Measurements from ENCODE around the gene CCDC191.

Gene CCDC191

GRCh38 chr3:114057011-114057347 is 653 bp upstream of the CCDC191 start:
- no peak for DNase-seq (ENCODE audit: low spot score)

GRCh38 chr3:114052216-114052615 is 4.1 kb downstream of the CCDC191 start:
- no peak for DNase-seq (ENCODE audit: low spot score)

- DNase-seq (ENCODE audit: low spot score) = no peak
These were observed 13.1 kb downstream of the CCDC191 start for GRCh38 chr3:114043205-114043604.

- DNase-seq (ENCODE audit: low spot score) = no peak
These were observed 20.4 kb downstream of the CCDC191 start for GRCh38 chr3:114035896-114036295.

- no peak for DNase-seq (ENCODE audit: low spot score)
These were observed 21.4 kb downstream of the CCDC191 start for GRCh38 chr3:114034787-114035545.

- DNase-seq (ENCODE audit: low spot score) = no peak
These were observed 22.1 kb downstream of the CCDC191 start for GRCh38 chr3:114034211-114034610.

GRCh38 chr3:114033721-114034120 is 22.6 kb downstream of the CCDC191 start:
- no peak for DNase-seq (ENCODE audit: low spot score)

GRCh38 chr3:114026331-114026730 is 30.0 kb downstream of the CCDC191 start:
- DNase-seq (ENCODE audit: low spot score) = no peak

- DNase-seq (ENCODE audit: low spot score) = no peak
These were observed 30.9 kb downstream of the CCDC191 start for GRCh38 chr3:114025451-114025850.

GRCh38 chr3:114022145-114022802 is 34.1 kb downstream of the CCDC191 start:
- no peak for DNase-seq (ENCODE audit: low spot score)

GRCh38 chr3:114020907-114021306 is 35.4 kb downstream of the CCDC191 start:
- no peak for DNase-seq (ENCODE audit: low spot score)

- no peak for DNase-seq (ENCODE audit: low spot score)
These were observed 36.8 kb downstream of the CCDC191 start for GRCh38 chr3:114019486-114019885.

- no peak for DNase-seq (ENCODE audit: low spot score)
These were observed 42.1 kb downstream of the CCDC191 start for GRCh38 chr3:114014211-114014610.

GRCh38 chr3:114011059-114011797 is 45.1 kb downstream of the CCDC191 start:
- DNase-seq (ENCODE audit: low spot score) = no peak

GRCh38 chr3:114005481-114005880 is 50.8 kb downstream of the CCDC191 start:
- DNase-seq (ENCODE audit: low spot score) = no peak

- DNase-seq (ENCODE audit: low spot score) = no peak
These were observed 70.8 kb downstream of the CCDC191 start for GRCh38 chr3:113985541-113985940.

- no peak for DNase-seq (ENCODE audit: low spot score)
These were observed 72.8 kb downstream of the CCDC191 start for GRCh38 chr3:113983544-113983943.

- no peak for DNase-seq (ENCODE audit: low spot score)
These were observed 74.5 kb downstream of the CCDC191 start for GRCh38 chr3:113981803-113982202.

GRCh38 chr3:113979916-113980315 is 76.4 kb downstream of the CCDC191 start:
- no peak for DNase-seq (ENCODE audit: low spot score)

- DNase-seq (ENCODE audit: low spot score) = no peak
These were observed 78.5 kb downstream of the CCDC191 start for GRCh38 chr3:113977822-113978221.

GRCh38 chr3:113968986-113969385 is 87.3 kb downstream of the CCDC191 start:
- DNase-seq (ENCODE audit: low spot score) = no peak

- no peak for DNase-seq (ENCODE audit: low spot score)
These were observed 90.2 kb downstream of the CCDC191 start for GRCh38 chr3:113966172-113966571.

GRCh38 chr3:113963879-113964278 is 92.4 kb downstream of the CCDC191 start:
- no peak for DNase-seq (ENCODE audit: low spot score)

All from CD4-positive, alpha-beta T cell treated with Interleukin-6 at 100 ng/mL for 8 hours (primary cell).